GM12891 (cell line): ENCODE measurements around the gene E4F1.

Source experiments
- POLR2A ChIP-seq: IDR thresholded peaks from 2 replicates; pipeline ENCODE4 v1.6.1; 2011; ENCODE audit warnings: low read depth, low read length, control low read depth
- POLR2AphosphoS5 ChIP-seq: IDR thresholded peaks from 2 replicates; pipeline ENCODE4 v1.6.1; 2011; ENCODE audit warnings: low read depth, low read length, control low read depth
- SPI1 ChIP-seq: IDR thresholded peaks from 2 replicates; pipeline ENCODE4 v1.6.1; 2011; ENCODE audit warnings: low read depth, low read length, control low read depth
- TAF1 ChIP-seq: IDR thresholded peaks from 2 replicates; pipeline ENCODE4 v1.6.1; 2011; ENCODE audit warnings: low read depth, low read length, control low read depth

DNA sequence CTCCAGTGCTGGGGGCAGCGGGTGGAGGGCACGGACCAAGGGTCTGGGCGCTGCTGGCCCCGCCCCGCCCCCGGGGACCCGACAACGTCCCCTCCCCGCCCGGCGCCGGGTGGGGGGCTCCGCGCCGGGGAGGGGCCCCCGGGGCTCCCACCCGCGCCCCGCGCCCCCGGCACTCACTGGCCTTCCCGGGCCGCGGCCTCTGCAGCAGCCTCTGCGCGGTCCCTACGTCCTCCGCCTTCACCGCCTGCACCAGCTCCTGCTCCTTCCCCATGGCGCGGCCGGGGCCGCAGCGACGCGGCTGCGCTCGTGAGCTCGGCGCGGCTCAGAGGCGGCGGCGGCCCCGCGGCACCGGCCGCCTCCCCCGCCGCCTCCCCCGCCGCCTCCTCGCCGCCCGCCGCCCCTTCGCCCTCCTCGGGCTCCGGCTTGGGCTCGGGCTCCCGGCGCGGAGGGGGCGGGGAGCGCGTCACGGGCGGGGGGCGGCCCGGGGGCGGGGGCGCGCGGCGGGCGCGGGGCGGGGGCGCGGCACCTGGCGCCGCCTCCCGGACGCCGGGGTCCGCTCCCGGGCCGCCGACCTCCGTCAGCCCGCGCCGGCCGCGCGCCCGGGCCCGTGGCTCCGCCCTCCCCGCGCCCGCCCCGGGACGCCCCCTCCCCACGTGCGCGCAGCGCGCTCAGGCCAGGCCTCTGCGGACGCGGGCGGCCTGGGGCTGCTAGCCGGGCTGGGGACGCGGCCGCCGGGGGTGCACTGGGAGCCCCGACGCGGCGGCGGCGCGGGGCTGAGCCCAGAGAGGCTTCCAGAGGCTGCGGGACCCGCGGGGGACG is 27.0 kb upstream of the E4F1 start, which contains the start of gene CASKIN1:
- TF ChIP-seq POLR2A (no peak), POLR2AphosphoS5 (no peak), TAF1 (no peak), SPI1 (no peak)
